Cardiac atrium fibroblast (primary cell): ENCODE data around the gene SIRPD. TPM values are rescaled to one million over a fixed set of nuclear protein-coding genes. Genes with fewer than 3 reads are reported as not detected.

ENCODE experiments used
- total RNA-seq: library from RNA; depleted of rRNA; stranded (reverse); fragments of >200 nt; gene quantifications from 2 replicates; pipeline ENCODE4 v1.2.3, GENCODE V29; 2015

SIRPD gene
- not detected in 2 replicates for total RNA-seq

GRCh38 chr20:1557605-1558004 is at the start of gene SIRPD:
TSS of gene SIRPD (minus strand) at chr20:1557705. CDS start at chr20:1557653, 52 bp downstream.

GRCh38 chr20:1491281-1491840 is 66.1 kb downstream of the SIRPD start, which contains the start of gene SIRPB2:
TSS of gene SIRPB2 (minus strand) at chr20:1491420. CDS start at chr20:1491359, 61 bp downstream.

Other genes starting within 250 kb of the SIRPD start
- gene SDCBP2, start 228.6 kb downstream of the SIRPD start, total RNA-seq = 2.2 and 4.1 TPM in 2 replicates
- 145 and 146 TPM in 2 replicates for gene FKBP1A, start 164.7 kb downstream of the SIRPD start, total RNA-seq
- 26.1 and 28.0 TPM in 2 replicates for gene NSFL1C, start 90.9 kb downstream of the SIRPD start, total RNA-seq
- not detected in 2 replicates for gene SIRPB2, start 66.3 kb downstream of the SIRPD start, total RNA-seq
- gene SIRPB1, start 62.3 kb upstream of the SIRPD start, total RNA-seq = 2.2 and 3.6 TPM in 2 replicates
- gene SIRPG, start 100.1 kb upstream of the SIRPD start, total RNA-seq = not detected in 2 replicates